HepG2 (cell line): ENCODE results near the gene PBX2. TPM values are rescaled to one million over a fixed set of nuclear protein-coding genes. Genes with fewer than 3 reads are reported as not detected.

Experiments
- CC2D1A ChIP-seq: sonication (generic); formaldehyde crosslinking; IDR thresholded peaks from 2 replicates; pipeline ENCODE4 v1.8.1; 2023; ENCODE audit warnings: mild to moderate bottlenecking, missing genetic modification reagents
- NRL ChIP-seq: sonication (generic); formaldehyde crosslinking; IDR thresholded peaks from 2 replicates; pipeline ENCODE4 v1.5.0; 2020; ENCODE audit warnings: missing genetic modification reagents, mild to moderate bottlenecking, moderate library complexity, borderline replicate concordance
- RAD51 ChIP-seq: fragments of 450-650 bp; IDR thresholded peaks from 2 replicates; pipeline ENCODE4 v1.6.1; 2016; ENCODE audit warnings: borderline replicate concordance
- RBFOX2 ChIP-seq: fragments of 200-400 bp; formaldehyde crosslinking; IDR thresholded peaks from 2 replicates; pipeline ENCODE4 v1.6.1; 2017; ENCODE audit warnings: low read depth, mild to moderate bottlenecking, low read length
- RORA ChIP-seq: sonication (generic); formaldehyde crosslinking; IDR thresholded peaks from 2 replicates; pipeline ENCODE4 v1.5.0; 2020; ENCODE audit warnings: mild to moderate bottlenecking, missing genetic modification reagents, moderate library complexity
- RXRA ChIP-seq: sonication (generic); formaldehyde crosslinking; IDR thresholded peaks from 2 replicates; pipeline ENCODE4 v1.5.1; 2020; ENCODE audit warnings: missing genetic modification reagents
- TIGD3 ChIP-seq: sonication (generic); formaldehyde crosslinking; IDR thresholded peaks from 2 replicates; pipeline ENCODE4 v1.5.1; 2020; ENCODE audit warnings: mild to moderate bottlenecking, missing genetic modification reagents, borderline replicate concordance
- TOE1 ChIP-seq: sonication (generic); formaldehyde crosslinking; IDR thresholded peaks from 2 replicates; pipeline ENCODE4 v1.4.0; 2020; ENCODE audit warnings: mild to moderate bottlenecking, missing genetic modification reagents
- ZNF33B ChIP-seq: sonication (generic); formaldehyde crosslinking; IDR thresholded peaks from 2 replicates; pipeline ENCODE4 v1.5.1; 2020; ENCODE audit warnings: mild to moderate bottlenecking, missing genetic modification reagents
- ZNF7 ChIP-seq: IDR thresholded peaks from 2 replicates; pipeline ENCODE4 v1.6.1; 2016; ENCODE audit warnings: missing biosample characterization, missing genetic modification reagents
- ZNF710 ChIP-seq: sonication (generic); formaldehyde crosslinking; IDR thresholded peaks from 2 replicates; pipeline ENCODE4 v1.5.0; 2020; ENCODE audit warnings: mild to moderate bottlenecking, missing genetic modification reagents, borderline replicate concordance
- ZNF775 ChIP-seq: sonication (generic); formaldehyde crosslinking; IDR thresholded peaks from 2 replicates; pipeline ENCODE4 v1.4.0; 2020; ENCODE audit warnings: missing genetic modification reagents, mild to moderate bottlenecking, moderate library complexity, borderline replicate concordance
- polyA plus RNA-seq, 8 experiments: library from polyadenylated mRNA; depleted of rRNA in 3 of 8; stranded (reverse) in 7 of 8; unstranded in 1 of 8; fragments of >200 nt; fragmentation: Illumina TruSeq in 4 of 8; extraction: Trizol in 4 of 8; gene quantifications; 2 replicates each; pipeline versions ENCODE4 v1.2.1 to v1.2.3, GENCODE V29; 2011 to 2016; ENCODE audit warnings: low read depth in 4 of 8, missing spikeins in 1 of 8, mixed read lengths in 1 of 8; ENCODE audit not compliant: insufficient read depth in 1 of 8
- total RNA-seq, 5 experiments: library from RNA; depleted of rRNA; stranded (reverse); fragments of >200 nt; fragmentation: Illumina TruSeq; extraction: Trizol; gene quantifications; 2 replicates each; pipeline ENCODE4 v1.2.3, GENCODE V29; 2016; ENCODE audit warnings: low read depth in 1 of 5
- TF ChIP-seq, protein P1 (sequence below): sonication (generic); formaldehyde crosslinking; conservative IDR thresholded peaks from 2 replicates; pipeline ENCODE4 v1.8.1; 2023; ENCODE audit warnings: missing genetic modification reagents
- TF ChIP-seq, protein P2 (sequence below): sonication (generic); formaldehyde crosslinking; IDR thresholded peaks from 2 replicates; pipeline ENCODE4 v1.4.0; 2020; ENCODE audit warnings: mild to moderate bottlenecking, missing genetic modification reagents, borderline replicate concordance
- TF ChIP-seq, protein P3 (sequence below): sonication (generic); formaldehyde crosslinking; IDR thresholded peaks from 2 replicates; pipeline ENCODE4 v1.5.0; 2020; ENCODE audit warnings: mild to moderate bottlenecking, missing genetic modification reagents

Gene PBX2
- total and polyA plus RNA-seq, 2 of the 13 experiments (the other 11 are each of a cell fraction or from before 2014, with no cell fraction given) = 42.3 to 77.8 TPM

GRCh38 chr6:32175711-32176475, 14.1 kb downstream of the PBX2 start, which contains the start of gene AGPAT1 (continued):
- TF ChIP-seq, protein P1, sequence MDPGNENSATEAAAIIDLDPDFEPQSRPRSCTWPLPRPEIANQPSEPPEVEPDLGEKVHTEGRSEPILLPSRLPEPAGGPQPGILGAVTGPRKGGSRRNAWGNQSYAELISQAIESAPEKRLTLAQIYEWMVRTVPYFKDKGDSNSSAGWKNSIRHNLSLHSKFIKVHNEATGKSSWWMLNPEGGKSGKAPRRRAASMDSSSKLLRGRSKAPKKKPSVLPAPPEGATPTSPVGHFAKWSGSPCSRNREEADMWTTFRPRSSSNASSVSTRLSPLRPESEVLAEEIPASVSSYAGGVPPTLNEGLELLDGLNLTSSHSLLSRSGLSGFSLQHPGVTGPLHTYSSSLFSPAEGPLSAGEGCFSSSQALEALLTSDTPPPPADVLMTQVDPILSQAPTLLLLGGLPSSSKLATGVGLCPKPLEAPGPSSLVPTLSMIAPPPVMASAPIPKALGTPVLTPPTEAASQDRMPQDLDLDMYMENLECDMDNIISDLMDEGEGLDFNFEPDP = no peak
- TF ChIP-seq TIGD3 (CRISPR knock-in tag) = no peak
- TF ChIP-seq RORA = no peak
- peak; percentile 89 for TF ChIP-seq NRL (CRISPR knock-in tag)
- no peak for TF ChIP-seq CC2D1A
- peak; percentile 81 for TF ChIP-seq RBFOX2
- TF ChIP-seq TOE1 = no peak
- TF ChIP-seq, protein P2, sequence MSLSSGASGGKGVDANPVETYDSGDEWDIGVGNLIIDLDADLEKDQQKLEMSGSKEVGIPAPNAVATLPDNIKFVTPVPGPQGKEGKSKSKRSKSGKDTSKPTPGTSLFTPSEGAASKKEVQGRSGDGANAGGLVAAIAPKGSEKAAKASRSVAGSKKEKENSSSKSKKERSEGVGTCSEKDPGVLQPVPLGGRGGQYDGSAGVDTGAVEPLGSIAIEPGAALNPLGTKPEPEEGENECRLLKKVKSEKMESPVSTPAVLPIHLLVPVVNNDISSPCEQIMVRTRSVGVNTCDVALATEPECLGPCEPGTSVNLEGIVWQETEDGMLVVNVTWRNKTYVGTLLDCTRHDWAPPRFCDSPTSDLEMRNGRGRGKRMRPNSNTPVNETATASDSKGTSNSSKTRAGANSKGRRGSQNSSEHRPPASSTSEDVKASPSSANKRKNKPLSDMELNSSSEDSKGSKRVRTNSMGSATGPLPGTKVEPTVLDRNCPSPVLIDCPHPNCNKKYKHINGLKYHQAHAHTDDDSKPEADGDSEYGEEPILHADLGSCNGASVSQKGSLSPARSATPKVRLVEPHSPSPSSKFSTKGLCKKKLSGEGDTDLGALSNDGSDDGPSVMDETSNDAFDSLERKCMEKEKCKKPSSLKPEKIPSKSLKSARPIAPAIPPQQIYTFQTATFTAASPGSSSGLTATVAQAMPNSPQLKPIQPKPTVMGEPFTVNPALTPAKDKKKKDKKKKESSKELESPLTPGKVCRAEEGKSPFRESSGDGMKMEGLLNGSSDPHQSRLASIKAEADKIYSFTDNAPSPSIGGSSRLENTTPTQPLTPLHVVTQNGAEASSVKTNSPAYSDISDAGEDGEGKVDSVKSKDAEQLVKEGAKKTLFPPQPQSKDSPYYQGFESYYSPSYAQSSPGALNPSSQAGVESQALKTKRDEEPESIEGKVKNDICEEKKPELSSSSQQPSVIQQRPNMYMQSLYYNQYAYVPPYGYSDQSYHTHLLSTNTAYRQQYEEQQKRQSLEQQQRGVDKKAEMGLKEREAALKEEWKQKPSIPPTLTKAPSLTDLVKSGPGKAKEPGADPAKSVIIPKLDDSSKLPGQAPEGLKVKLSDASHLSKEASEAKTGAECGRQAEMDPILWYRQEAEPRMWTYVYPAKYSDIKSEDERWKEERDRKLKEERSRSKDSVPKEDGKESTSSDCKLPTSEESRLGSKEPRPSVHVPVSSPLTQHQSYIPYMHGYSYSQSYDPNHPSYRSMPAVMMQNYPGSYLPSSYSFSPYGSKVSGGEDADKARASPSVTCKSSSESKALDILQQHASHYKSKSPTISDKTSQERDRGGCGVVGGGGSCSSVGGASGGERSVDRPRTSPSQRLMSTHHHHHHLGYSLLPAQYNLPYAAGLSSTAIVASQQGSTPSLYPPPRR (CRISPR knock-in tag) = peak; percentile 57; the same call in 1 of the 2 replicates
- no peak for TF ChIP-seq ZNF775
- TF ChIP-seq RXRA (CRISPR knock-in tag) = peak; percentile 29; the same call in 1 of the 2 replicates
- peak; percentile 47; the same call in 1 of the 2 replicates for TF ChIP-seq ZNF710 (CRISPR knock-in tag)
- TF ChIP-seq ZNF7 (CRISPR knock-in tag) = no peak
- 0 out of 2 replicates have a peak, but pooled peaks have one; percentile 25 for TF ChIP-seq ZNF33B (CRISPR knock-in tag)
- no peak for TF ChIP-seq RAD51
- TF ChIP-seq, protein P3, sequence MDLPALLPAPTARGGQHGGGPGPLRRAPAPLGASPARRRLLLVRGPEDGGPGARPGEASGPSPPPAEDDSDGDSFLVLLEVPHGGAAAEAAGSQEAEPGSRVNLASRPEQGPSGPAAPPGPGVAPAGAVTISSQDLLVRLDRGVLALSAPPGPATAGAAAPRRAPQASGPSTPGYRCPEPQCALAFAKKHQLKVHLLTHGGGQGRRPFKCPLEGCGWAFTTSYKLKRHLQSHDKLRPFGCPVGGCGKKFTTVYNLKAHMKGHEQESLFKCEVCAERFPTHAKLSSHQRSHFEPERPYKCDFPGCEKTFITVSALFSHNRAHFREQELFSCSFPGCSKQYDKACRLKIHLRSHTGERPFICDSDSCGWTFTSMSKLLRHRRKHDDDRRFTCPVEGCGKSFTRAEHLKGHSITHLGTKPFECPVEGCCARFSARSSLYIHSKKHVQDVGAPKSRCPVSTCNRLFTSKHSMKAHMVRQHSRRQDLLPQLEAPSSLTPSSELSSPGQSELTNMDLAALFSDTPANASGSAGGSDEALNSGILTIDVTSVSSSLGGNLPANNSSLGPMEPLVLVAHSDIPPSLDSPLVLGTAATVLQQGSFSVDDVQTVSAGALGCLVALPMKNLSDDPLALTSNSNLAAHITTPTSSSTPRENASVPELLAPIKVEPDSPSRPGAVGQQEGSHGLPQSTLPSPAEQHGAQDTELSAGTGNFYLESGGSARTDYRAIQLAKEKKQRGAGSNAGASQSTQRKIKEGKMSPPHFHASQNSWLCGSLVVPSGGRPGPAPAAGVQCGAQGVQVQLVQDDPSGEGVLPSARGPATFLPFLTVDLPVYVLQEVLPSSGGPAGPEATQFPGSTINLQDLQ = no peak
